Measurements from ENCODE around the gene BICRAL. TPM values are rescaled to one million over a fixed set of nuclear protein-coding genes. Genes with fewer than 3 reads are reported as not detected.
"Not testable (repeated sequence)": the region's sequence is repeated elsewhere in the genome, so short reads cannot be mapped to it uniquely, and the experiment has no call there.

The BICRAL gene
- total RNA-seq = 10 to 100 TPM; 12.4 to 15.0 TPM

GRCh38 chr6:42781796-42782688, at the start of gene BICRAL:
TSS of gene BICRAL (plus strand) at chr6:42782052. CDS start at chr6:42822023, 39,971 bp downstream.
- peak in 1 of 2 donors; percentile 79 for DNase-seq (ENCODE audit: low spot score in 2 of 2)
- peak; percentile 35 to 36 for ATAC-seq
- Mint-ChIP-seq H3K27ac (peak within 1 kb of the TSS in 1 of 2 donors; percentile 99), H3K36me3 (peaks cover 18 to 23% of the 10 kb centered on the region in 2 donors), H3K9me3 (no peaks in the 10 kb centered on the region)

- ATAC-seq, H3K36me3 Mint-ChIP-seq: not testable (repeated sequence)
These were observed 47.9 kb upstream of the BICRAL start for GRCh38 chr6:42733867-42734481.

GRCh38 chr6:42735976-42736375, 45.9 kb upstream of the BICRAL start:
- ATAC-seq = no peak
- H3K9me3 Mint-ChIP-seq = no peaks in the 10 kb centered on the region
- no peak overlapping the region for H3K27ac Mint-ChIP-seq
- no peaks in the 10 kb centered on the region for H3K36me3 Mint-ChIP-seq
- no peak for DNase-seq (ENCODE audit: low spot score in 2 of 2)

More at GRCh38 chr6:42733867-42734481, 47.9 kb upstream of the BICRAL start:
- H3K9me3 Mint-ChIP-seq; H3K27ac Mint-ChIP-seq; DNase-seq (ENCODE audit: low spot score in 2 of 2): not testable (repeated sequence)

- ATAC-seq (no peak), DNase-seq (ENCODE audit: low spot score in 2 of 2) (no peak)
- Mint-ChIP-seq H3K27ac (no peak overlapping the region), H3K36me3 (peaks cover 11 to 17% of the 10 kb centered on the region in 2 donors), H3K9me3 (peaks cover 0 to 7% of the 10 kb centered on the region in 2 donors)
These were observed 41.1 kb upstream of the BICRAL start for GRCh38 chr6:42740725-42741124.

GRCh38 chr6:42742116-42742894, 39.5 kb upstream of the BICRAL start:
- peaks cover 16 to 23% of the 10 kb centered on the region in 2 donors for H3K36me3 Mint-ChIP-seq
- H3K27ac Mint-ChIP-seq = no peak overlapping the region
- ATAC-seq (no peak), DNase-seq (ENCODE audit: low spot score in 2 of 2) (no peak)
- H3K9me3 Mint-ChIP-seq = peaks cover 0 to 7% of the 10 kb centered on the region in 2 donors

- ATAC-seq = no peak
These were observed 37.4 kb upstream of the BICRAL start for GRCh38 chr6:42744351-42744893.

GRCh38 chr6:42745083-42745639, 36.7 kb upstream of the BICRAL start:
- peaks cover 0 to 7% of the 10 kb centered on the region in 2 donors for H3K9me3 Mint-ChIP-seq
- DNase-seq (ENCODE audit: low spot score in 2 of 2) (peak; percentile 10 to 67), ATAC-seq (peak in 1 of 2 donors; percentile 25)
- H3K27ac Mint-ChIP-seq = peak overlapping the region in 1 of 2 donors; percentile 90
- H3K36me3 Mint-ChIP-seq = peaks cover 26% of the 10 kb centered on the region in 2 donors

More at GRCh38 chr6:42744351-42744893, 37.4 kb upstream of the BICRAL start:
- Mint-ChIP-seq H3K9me3 (peaks cover 0 to 7% of the 10 kb centered on the region in 2 donors), H3K36me3 (peaks cover 26% of the 10 kb centered on the region in 2 donors), H3K27ac (peak overlapping the region in 1 of 2 donors; percentile 90)
- DNase-seq (ENCODE audit: low spot score in 2 of 2) = no peak

- H3K27ac Mint-ChIP-seq = peak within 1 kb of the TSS; percentile 90 to 100
- peaks cover 26% of the 10 kb centered on the region in 2 donors for H3K36me3 Mint-ChIP-seq
- peaks cover 0 to 7% of the 10 kb centered on the region in 2 donors for H3K9me3 Mint-ChIP-seq
- ATAC-seq (peak; percentile 82 to 88), DNase-seq (ENCODE audit: low spot score in 2 of 2) (peak; percentile 85 to 92)
These were observed 36.0 kb upstream of the BICRAL start, which contains the start of gene TBCC for GRCh38 chr6:42745640-42746462. TSS of gene TBCC (minus strand) at chr6:42746103. CDS start at chr6:42746073, 30 bp downstream.

GRCh38 chr6:42746463-42747391, 35.1 kb upstream of the BICRAL start:
- Mint-ChIP-seq H3K27ac (peak overlapping the region; percentile 90 to 97), H3K36me3 (peaks cover 26% of the 10 kb centered on the region in 2 donors), H3K9me3 (peaks cover 0 to 7% of the 10 kb centered on the region in 2 donors)
- ATAC-seq (peak; percentile 60 to 76), DNase-seq (ENCODE audit: low spot score in 2 of 2) (peak; percentile 79 to 82)

- ATAC-seq (no peak), DNase-seq (ENCODE audit: low spot score in 2 of 2) (no peak)
- H3K9me3 Mint-ChIP-seq = no peaks in the 10 kb centered on the region
- no peak overlapping the region for H3K27ac Mint-ChIP-seq
- peaks cover 22 to 30% of the 10 kb centered on the region in 2 donors for H3K36me3 Mint-ChIP-seq
These were observed 33.5 kb upstream of the BICRAL start for GRCh38 chr6:42748203-42748898.

- ATAC-seq (no peak), DNase-seq (ENCODE audit: low spot score in 2 of 2) (no peak)
- Mint-ChIP-seq H3K36me3 (peaks cover 6 to 18% of the 10 kb centered on the region in 2 donors), H3K9me3 (no peaks in the 10 kb centered on the region), H3K27ac (no peak overlapping the region)
These were observed 30.8 kb upstream of the BICRAL start for GRCh38 chr6:42751055-42751454.

- Mint-ChIP-seq H3K9me3 (no peaks in the 10 kb centered on the region), H3K27ac (no peak overlapping the region), H3K36me3 (peaks cover 0 to 6% of the 10 kb centered on the region in 2 donors)
- ATAC-seq (no peak), DNase-seq (ENCODE audit: low spot score in 2 of 2) (no peak)
These were observed 27.1 kb upstream of the BICRAL start for GRCh38 chr6:42754759-42755158.

GRCh38 chr6:42756722-42757121, 25.1 kb upstream of the BICRAL start:
- Mint-ChIP-seq H3K27ac (no peak overlapping the region), H3K9me3 (no peaks in the 10 kb centered on the region), H3K36me3 (peaks cover 0 to 6% of the 10 kb centered on the region in 2 donors)
- DNase-seq (ENCODE audit: low spot score in 2 of 2) = no peak
- ATAC-seq = no peak
